NCI-H774 (cell line): ENCODE data around the gene HLA-DMA.
A peak's percentile ranks its signal among the peaks of the same experiment; 100 is the strongest.

Experiments
- DNase-seq: peaks from one replicate; lab custom pipeline; 2025; lab: John Stamatoyannopoulos, UW

Gene HLA-DMA

DNA sequence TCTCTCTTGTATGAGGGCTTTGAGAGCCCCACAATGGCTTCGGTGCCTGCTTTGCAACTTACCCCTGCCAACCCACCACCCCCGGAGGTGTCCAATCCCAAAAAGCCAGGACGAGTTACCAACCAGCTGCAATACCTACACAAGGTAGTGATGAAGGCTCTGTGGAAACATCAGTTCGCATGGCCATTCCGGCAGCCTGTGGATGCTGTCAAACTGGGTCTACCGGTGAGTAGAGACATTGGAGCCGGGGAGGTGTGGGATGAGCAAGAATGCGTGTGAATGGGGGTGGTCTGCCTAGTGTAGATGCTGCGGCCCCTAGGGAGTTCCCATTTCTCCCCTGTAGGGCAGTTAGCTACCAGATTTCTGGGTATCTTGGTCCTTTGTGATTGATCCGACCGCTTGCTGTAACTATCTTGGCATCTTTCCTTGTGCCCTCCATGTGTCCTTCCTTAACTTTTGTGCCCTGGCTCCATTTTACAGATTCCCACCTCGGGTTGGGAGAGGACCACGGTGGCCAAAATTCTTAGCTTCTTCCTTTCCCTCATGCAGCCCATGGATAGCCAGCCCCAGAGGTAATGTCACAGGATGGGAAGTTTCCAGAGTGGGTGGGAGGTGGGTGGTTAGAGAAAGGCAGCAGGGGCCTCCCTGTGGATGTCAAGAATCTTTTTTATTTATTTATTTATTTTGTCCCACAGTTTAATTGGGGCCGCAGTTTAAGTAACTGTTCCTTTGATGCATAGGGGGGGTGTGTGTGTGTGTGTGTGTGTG, 21.8 kb upstream of the HLA-DMA start:
- no peak for DNase-seq

DNA sequence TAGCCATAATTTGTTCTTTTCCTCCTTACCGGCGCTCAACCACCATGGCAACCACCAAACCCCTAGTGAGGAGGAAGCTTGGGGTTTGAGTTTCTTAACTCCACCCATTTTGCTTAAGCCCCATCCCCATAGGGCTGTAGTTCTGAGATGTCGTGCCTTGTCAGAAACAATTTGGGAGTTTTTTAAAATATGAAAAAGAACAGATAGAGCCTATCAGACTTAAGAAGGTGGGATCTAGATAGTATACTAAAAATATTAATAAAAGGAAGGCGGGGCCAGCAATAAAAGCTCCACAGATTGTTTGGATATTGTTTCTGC, 21.1 kb upstream of the HLA-DMA start:
- no peak for DNase-seq

DNA sequence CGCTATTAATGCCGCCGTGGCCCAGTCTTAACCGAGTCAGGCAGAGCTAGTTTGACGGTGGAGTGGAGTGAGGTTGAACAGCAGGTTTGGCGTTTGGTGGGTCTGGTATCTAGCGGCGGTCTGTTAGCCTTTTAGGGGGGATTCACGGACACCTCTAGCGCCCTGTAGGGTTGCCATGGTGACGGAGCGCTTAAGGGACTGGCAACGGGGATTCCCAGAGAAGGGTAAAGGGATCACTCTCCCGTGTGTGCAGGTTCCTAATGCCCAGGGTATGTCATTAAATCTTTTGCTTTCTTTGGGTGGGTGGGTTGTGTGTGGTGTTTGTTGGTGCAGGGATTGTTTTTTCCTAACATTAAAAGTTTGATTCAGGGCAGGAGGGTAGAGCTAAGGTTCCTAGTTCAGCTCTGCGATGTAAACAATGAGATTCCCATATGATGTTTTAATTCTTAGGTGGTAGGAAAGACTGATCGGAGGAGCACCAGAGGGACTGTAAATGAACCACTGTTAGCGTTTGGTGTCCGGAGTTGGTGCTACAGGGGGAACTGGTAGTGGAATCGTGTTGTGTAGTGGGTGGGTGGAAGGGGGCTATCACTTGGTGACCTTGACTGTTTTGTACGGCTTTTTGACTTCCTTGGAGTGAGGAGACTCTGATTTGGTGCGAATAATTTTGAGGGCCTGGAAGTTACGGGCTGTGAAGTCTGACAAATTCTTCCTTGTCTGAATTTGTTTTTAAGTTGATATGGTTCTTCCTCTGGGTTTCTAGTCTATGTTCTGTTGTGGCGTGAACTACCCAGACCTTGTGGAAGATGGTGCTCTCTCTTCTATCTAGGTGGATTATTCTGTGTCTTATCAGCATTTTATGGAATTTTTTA, 20.5 kb upstream of the HLA-DMA start:
- DNase-seq, result peak; percentile 13

DNA sequence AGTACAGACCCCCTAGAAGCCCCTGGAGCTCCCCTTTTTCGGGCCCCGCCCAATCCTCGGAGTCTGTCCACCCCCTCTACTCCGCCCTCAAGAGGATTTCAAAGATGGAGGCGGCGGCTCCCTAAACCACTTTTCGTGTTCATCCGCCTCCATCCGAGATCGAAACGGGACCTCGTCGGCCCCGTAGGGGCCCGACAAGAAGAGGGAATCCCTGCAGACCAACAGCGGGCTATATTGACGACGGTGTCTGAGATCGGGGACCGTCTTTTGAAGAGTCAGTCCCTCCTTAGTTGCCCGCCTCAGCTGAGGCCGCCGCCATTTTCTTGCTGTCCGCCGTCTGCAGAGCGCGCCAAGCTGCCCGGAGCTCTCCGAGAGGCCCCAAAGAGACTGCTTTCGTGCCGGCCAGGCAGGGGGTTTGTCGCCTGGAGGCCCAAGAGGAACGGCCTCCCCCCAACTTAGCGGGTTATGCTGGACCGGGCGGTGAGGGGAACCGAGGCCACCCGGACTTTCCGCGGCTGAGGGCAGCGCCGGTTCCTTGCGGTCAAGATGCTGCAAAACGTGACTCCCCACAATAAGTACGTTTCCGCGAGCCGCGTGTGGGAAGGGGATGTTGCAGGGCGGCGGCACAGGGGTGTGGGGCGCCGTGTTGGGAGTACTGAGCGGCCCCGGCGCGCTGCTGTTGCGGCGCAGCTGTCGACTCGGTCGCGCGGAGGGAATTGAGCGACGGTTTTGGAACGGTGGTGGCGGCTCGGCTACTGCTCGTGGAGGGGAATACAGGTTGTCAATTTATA, 19.7 kb upstream of the HLA-DMA start:
- no peak for DNase-seq

DNA sequence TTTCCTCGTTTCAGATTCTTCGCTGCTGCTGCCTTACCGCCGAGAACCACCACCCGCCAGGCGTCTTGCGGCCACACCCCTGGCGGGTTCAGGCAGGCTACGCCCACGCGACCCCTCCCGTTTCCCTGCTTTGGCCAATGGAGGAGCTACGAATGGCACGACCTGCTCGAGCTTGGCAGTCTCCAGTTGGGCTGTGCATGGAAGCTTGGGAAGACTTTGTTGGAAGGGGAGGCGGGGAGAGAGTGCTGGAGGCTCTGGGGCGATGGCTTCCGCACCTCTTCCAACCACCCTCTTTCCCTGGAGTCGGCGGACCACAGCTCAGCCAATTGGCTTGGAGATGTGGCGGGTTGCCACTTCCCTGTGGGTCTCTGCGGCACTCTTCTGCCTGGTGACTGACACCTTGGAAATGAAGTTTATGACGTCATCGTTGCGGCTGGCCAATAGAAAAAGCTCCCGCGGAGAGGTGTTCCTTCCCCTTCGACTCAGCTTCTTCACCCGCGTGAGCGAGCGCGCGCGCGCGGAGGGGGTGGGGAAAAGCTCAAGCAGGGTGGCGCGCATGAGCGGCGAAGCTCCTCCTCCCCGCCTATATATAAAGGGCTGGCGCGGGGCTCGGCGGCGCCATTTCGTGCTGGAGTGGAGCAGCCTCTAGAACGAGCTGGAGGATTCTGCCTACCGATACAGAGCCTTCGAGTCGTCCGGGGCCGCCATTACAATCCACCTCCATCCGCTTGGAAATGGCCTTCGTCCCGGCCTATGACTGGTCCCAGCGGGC, 18.9 kb upstream of the HLA-DMA start:
- peak; percentile 98 for DNase-seq

DNA sequence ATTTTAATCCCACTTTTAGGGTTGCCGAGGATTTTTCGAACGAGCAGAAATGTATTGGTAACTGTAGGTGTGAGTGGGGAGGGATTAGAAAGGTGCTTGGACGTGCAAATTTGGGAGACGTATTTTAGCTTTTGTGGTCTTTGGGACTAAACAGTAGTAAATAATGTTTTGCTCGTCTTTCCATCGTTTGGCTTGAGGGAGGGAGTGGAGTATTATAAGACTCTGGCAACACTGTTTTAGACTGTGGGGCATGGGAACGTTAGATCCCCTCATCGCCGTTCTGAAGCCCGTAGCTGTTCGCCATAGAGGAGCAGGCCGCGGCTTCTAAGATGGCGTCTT, 18.3 kb upstream of the HLA-DMA start:
- DNase-seq, result no peak

DNA sequence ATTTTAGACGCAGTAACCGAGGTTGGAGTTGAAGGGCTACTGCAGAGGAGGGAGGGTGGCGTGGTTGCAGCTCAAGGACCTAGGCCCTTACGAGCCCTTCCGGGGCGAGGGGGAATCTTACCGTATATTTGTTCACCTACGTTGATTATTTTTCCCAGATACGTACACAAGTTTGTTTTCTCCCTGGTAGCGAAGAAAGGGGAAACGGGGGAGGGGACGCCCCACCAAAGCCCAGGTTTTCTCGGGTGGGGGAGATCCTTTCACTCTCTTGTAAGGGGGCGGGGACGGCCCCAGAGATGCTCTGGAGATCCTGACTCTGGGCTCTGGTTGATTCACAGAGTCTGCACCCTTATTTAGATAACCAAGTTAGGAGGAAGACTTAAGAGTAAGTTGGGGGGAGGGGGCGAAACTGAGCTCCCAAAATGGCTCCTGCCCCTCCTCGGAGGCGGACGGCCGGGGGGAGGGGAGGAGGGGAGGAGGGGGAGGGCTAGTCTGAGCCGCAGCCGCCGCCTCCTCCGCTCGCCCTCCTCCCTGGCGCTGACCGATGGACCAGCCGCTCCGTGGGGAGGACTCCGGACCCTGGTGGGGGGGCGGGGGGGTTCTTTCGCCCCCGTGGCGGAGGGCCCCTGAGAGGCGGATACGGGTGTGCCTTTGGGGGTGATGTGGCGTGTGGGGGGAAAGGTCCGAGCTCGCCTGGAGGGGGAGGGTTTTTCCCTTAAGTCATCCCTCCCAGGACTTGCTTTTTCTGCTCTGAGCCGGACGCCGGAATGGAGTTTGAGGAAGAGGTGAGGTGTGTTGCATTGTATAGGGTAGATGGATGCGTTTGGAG, 17.7 kb upstream of the HLA-DMA start:
- peak; percentile 74 for DNase-seq

DNA sequence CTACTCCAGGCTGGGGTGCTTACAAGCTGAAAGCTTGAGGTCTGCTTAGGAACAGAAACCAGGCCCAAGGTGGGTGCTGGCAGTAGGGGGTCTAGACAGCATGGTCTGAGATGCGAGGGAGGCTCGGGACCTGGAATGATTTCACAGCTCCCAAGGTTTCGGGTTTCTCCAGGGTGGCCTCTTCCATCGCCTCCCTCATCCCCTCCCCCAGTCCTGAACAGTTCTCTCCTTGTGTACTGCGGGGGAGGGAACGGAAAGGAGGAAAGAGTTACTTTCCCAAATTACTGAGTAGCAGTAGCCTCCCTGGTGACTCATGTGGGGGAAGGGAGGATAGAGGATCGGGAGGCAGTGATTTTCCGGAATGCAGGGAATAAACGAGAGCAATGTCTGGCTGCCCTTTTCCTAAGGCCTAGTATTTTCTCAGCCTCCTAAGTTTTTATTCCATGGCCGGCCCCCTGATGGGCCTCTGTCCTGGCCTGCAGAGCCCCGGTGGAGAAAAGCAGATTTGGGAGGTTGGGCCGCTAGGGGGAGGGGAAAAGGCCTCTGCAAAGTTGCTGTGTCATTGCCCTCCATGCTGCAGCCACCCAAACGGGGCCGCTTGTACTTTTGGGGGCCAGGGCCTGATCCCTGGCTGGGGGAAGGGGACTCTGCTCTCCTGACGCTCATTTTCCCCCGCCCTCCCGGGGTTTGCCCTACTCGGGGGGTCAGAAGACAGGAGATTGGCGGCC, 17.0 kb upstream of the HLA-DMA start:
- peak; percentile 30 for DNase-seq

DNA sequence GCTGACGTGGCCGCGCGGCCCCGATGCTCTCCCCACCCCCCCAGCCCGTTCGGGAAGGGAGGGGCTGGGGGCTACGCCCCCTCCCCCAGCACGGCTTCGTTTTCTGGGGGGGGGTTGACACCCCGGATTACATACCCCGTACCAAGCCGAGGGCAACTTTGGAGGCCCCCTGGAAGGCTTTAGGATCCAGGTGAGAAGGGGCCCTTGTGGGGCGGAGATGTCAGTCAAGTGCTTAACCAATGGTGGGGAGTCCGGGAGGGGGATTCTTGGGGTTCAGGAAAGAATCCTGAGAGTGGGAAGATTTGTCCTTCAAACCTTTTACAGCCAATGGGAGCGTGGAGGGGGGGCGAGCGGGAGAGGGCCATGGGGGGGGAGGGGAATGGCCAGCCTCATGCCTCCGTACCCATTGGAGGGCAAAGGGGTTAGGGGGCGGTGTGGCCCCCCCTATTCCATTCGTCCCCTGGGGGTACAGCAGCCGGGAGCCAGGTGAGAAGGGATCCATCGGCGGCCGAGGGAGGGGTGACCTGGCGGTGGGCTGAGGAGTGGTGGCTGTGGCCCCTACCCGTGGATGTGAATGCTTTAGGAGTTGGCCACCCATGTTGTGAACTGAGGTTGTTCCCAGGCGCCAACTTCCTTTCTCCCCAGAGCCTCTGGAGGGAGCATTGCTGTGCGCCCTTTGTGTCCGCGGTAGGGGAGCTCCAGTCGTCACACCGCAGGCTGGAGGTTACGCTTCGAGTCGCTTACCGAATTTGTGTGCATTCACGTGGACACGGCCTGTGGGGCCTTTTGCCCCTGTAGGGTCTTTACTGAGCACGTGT, 16.2 kb upstream of the HLA-DMA start:
- DNase-seq, result peak; percentile 84

DNA sequence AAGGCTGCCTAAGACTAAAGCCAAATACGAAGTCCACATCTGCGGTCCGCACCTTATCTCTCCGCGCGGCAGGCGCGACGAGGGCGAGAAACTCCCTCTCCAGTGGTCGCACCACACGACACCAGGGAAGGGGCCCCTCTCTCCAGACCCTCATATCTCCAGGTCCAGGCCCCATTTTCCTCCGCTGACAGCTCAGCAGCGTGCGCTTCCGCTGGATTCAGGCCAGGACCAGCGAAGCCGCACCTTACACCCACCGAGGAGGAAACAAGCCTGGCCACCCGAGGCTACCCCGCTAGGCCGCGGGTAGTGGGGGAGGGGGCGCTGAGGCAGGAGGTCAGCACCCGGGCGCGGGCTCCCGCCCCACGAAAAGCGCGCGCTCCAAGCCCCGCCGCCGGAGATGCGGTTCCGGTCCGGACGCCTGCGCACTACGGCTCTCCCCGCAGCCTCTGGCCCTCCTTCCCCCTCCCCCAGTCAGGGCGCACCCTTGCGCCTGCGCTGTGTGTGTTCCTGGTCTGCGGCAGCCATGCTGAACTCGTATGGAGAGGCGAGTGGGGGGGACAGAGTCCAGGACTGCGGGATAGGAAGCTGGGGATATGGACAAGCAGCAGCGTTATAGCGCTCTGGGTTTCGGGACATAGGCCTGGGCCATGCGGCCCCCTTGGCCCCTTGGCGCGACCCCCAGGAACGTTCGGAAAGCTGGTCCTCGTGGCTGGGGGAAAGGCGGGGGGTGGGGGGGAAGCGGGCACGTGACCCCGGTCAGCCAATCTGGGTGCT, 15.4 kb upstream of the HLA-DMA start, which contains the start of gene BRD2:
Gene BRD2 (plus strand): TSS at position 502 of the 774 bp plus-strand sequence. CDS start 4,305 bp downstream, outside the sequence.
- DNase-seq, result peak; percentile 96

DNA sequence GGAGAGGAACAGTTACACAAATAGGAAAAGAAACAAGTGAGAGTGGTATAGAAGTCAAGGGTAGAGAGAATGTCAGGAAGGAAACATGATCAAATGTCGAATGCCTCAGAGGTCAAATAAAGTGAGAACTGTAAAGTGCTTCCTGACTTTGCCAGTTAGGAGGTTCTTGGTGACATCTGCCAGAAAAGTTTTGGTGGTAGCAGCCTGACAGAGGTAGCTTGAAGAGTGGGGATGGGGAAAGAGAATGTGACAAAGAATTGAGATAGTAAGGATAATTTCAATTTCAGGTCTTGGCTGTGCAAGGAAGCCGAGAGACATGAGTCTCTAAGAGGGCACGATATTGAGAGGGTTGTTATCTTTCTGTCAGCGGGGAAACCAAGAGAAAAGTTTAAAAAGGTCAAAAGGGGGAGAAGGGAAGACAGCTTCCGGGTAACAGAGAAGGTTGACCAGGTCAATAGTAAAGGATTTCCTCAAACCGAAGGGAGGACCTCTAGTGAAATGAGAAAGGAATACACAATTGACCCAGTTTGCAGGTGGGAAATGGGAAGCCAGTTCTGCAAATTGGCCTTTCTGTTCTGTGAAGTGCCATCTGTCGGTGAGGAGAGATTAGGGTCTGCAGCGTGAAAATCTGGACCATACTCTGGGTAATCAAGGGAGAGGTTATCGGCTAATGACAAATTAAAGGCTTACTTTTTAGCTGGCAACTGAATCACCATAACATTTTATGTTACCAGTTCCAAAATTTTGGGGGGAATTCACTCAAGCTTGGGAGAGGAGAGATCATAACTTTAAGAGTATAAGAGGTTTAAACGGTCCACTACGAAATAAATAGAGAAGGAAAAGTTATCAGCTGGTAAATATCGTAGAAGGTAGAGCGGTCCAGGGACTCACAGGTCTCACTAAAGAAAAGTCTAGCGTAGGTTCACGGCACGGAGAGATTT, 14.5 kb upstream of the HLA-DMA start:
- peak; percentile 22 for DNase-seq

DNA sequence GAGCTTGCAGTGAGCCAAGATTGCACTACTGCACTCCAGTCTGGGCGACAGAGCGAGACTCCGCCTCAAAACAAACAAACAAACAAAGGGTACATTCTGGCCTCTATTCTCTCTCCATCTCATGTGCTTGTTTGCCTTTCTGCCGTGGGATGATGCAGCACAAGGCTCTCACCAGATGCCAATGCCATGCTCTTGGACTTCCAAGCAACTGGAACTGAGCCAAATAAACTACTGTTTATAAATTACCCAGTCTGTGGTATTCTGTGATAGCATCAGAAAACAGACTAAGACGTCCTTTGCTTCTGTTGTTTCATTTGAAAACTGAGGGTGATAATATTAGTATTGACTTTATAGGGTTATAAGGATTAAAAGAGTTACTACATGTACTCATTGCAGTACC, 11.9 kb upstream of the HLA-DMA start:
- DNase-seq, result no peak

DNA sequence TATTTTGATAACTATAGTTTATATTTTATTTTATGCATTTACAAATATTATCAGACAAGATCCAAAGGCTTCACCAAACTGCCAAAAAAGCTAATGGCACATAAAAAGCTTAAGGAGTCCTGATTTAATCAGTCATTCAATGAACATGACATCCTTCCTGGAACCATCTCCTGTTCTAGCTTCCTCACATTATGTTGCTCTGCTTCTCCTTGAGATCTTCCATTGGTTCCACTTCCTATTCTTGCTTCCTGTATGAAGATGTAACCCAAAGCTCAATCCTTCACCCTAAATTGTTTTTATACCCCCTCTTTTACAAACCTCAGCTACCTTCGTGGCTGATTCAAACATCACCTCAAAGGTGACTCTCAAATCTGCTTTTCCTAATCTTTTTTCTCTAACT, 11.0 kb upstream of the HLA-DMA start:
- no peak for DNase-seq

DNA sequence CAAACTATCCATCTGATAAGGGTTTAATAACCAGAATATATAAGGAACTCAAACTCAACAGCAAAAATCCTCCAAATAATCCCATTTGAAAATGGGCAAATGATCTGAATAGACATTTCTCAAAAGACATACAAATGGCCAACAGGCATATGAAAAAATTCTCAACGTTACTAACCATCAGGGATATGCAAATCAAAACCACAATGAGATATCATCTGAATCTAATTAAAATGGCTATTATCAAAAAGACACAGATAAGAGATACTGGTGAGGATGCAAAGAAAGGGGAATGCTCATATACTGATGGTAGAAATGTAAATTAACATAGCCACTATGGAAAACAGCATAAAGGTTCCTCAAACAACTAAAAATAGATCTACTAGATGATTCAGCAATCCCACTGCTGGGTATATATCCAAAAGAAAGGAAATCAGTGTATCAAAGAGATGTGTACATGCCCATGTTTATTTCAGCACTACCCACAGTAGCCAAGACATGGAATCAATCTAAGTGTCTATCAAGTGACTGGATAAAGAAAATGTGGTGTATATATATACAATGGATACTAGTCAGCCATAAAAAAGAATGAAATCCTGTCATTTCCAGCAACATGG, 9.4 kb upstream of the HLA-DMA start:
- no peak for DNase-seq

DNA sequence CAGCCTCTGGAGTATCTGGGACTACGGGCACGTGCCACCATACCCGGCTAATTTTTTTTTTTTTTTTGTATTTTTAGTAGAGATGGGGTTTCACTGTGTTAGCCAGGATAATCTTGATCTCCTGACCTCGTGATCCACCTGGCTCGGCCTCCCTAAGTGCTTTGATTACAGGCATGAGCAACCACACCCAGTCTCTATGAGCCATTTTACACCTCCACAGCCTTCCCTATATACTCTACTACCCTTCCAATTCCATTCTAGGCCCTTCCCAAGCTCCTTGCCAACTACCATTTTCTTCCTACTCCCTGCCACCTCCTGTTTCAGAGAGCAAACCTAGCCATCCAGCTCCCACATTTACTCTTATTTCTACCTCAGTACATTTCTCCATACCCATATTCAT, 7.7 kb upstream of the HLA-DMA start:
- no peak for DNase-seq

DNA sequence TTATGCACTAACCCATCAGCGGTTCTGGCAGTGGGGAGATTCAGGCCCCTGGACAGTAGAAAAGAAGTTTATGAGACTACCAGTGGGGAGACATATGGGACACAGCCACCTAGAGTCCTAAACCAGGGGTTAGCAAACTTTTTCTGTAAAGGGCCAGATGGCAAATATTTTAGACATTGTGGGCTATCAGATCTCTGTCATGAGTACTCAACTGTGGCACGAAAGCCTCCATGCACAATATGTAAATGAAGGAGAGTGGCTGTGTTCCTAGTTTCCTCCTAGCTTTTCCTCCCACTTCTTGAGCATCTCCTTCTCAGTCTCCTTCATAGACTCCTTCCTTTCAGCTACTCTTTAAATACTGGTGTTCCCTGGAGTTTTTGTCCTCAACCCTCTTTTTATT, 3.3 kb upstream of the HLA-DMA start:
- no peak for DNase-seq
